GM21447 (cell line): ENCODE measurements around the gene ARHGEF9.

Source experiments
- ATAC-seq: cut with Tn5 transposase; IDR thresholded peaks from one replicate; pipeline ENCODE4 v1.9.1; 2021; ENCODE audit not compliant: unreplicated experiment

Gene ARHGEF9

DNA sequence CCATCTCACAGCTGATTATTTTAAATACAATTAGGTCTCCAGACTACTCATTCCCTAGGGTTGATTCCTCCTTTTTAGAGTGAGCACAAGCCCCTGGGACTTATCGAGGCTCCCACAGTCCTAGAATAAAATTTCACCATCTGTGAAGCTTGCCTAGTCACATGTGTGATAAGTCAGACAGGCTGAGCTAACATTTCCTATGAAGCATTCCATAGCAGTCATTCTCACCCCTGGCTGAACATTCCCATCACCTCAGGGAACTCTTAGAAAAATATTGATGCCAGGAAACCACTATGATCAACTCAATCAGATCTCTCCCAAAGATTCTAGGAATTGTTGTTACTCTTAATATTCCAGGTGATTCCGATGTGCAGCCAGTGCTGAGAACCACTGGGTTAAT lies 37.7 kb downstream of the ARHGEF9 start:
- no peak for ATAC-seq

DNA sequence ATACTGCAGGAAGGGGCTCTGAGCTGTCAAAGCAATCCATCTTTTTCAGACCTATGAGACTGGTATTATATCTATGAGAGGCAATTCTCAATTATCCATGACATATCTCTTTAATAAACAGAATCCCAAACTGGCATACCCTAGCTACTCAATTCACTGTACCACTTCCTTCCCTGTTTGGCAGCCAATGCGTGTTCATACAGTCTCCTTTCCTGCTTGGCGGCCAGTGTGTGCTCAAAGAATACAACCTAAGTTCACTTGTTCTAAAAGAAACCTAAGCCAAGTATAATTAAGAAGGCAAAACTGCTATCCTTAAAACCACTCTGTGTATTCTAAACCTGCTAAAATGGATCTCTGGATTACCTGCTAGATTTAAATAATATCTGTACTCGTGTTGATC lies 38.3 kb downstream of the ARHGEF9 start:
- ATAC-seq, result no peak

DNA sequence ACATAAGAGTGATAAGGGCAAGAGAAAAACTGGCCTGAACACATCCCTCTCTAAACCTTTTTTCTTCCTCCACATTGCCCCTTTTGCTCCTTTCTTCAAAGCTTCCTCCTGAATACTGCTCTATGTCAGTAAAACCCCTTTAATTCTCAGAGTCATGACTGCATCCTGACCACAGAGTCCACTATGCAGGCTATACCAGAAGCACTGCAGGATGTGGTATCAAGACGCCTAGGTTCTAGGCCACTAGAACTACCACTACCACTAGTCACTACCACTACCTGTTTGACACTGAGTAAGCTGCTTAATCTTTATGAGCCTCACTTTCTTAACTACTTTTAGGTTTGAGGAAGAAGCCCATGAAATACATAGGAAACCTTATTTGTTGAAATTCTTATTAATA lies 38.7 kb downstream of the ARHGEF9 start:
- peak; percentile 89 for ATAC-seq

DNA sequence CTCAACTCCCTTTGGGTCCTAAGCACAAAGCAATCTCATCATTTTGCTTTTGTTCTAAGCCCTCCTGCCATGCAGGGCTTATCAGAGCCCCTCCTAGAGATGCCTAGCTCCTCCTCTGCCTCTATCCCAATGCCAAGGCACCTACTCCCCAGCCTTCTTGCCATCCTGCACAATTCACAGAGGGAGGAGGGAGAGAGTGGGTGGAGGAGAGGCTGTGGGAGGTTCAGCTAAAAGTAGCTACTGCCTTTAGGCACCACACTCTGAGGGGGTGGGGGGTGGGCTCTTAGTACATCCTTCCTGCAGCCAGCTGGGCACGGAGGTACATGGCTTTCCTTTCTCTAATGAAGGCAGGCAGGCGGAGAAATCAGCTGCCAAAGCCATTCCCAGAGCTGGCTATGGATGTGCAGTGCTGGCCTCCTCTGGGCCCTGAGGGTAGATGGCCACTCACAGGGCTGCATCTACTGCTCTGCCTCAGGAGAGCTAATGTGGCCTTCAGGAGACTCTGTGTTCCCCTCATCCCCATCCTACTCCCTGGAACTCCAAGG lies 40.1 kb downstream of the ARHGEF9 start:
- ATAC-seq, result no peak

DNA sequence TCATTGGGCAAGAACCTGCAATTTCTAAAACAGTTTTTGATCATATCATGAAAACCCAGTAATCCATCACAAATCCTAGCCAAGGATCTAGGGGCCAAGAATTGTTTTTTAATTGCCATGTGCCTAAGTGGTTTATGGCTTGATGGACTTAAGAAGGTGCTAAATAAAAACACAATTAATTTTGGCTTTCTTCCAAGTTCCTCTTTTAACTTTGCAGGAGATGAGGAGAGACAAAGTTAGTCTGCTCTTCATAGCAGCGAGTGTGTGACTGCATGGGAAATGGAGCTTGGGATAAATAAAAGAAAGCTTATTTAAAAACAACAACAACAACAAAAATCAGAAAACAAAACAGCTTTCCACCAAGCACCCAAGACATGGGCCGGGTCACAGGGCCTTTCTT lies 41.4 kb downstream of the ARHGEF9 start:
- no peak for ATAC-seq

DNA sequence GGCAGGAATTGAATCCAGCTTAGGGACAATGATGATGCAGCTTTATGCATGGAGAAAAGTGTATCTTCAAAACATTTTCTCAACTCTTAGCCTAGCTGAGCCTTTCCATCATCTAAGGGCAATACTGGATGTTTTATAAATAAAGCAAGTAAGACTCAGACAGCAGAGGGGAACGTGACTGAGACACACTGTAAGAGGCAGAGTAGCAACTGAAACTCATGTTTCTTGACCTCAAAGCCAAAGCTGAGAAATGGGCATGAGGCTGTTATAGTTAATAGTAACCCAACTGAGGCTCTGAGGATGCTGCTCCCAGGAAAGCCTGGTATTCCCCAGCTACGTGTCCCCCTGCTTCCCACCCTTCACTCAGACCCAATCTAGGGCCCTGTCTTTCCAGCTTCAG lies 44.6 kb downstream of the ARHGEF9 start:
- ATAC-seq, result peak; percentile 80

DNA sequence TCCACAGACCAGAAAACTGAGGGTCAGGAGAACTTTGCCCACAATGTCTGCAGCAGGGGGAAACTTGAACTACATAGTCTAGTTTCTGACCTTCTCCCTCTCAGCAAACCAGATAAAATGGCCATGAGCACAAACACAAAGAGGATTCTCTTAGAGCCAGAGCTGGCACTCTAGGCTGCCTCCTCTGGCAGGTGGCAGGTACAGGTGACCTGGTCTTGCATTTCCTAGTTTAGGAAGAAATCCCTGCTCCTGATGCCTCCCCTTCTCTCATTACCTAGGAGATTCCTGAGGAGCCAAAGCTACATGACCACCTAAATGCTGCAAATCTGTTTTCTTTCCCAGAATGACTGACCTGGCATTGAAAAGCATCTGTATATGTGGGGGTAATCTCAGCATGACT lies 45.1 kb downstream of the ARHGEF9 start:
- ATAC-seq, result no peak

DNA sequence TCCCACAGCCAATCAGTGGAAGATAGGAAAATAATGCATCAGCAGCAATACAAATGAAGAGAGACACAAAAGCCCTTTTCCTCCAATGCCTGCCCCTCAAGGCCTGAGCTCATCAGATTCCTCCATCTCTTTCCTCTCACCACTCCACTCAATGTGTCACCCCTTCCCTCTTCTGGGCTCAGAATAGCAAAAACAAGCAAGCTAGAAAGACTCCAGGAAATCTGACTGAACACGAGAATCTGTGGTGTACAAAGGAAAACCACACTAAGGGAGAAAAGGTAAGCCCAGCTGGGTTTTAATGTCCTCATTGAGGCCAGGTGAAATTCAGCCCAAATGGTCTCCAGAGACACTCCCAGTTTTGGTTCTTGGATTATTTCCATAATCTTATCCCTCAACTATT lies 46.3 kb downstream of the ARHGEF9 start:
- peak; percentile 53 for ATAC-seq

DNA sequence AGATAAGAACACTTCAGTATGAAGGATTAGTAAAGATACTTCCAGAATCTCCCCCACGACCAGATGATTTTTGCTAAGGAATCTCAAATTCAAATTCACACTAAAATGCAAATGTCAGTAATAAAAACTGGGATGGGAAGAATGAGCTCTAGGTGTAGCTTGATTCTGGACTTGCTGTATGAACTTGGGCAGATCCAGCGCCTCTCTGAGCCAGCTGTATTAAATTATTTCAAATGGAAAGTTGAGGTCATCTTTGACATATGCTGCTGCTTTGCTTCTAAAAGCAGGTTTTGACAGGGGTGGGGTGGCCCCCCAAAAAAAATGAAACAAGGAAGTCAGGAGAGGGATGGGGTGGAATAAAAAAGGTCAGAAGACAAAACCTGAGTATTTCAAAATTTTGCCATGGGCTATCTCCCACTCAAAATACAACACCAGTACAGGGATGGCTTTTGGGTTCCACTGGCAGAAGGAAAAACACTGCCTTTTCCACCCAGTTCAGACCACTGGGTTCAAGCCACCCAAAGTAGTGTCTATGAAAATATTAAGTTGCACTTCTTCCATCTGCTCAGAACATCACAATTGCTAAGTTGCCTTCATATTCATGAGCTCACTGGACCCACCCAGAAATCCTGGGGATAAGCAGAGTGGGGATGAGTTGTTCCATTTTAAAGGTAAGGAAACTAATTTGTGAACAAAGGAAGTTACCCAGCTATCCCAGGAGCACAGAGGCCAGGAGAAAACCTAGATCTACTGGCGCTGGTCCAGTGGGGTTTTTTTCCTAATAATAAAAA lies 47.7 kb downstream of the ARHGEF9 start:
- ATAC-seq, result no peak

DNA sequence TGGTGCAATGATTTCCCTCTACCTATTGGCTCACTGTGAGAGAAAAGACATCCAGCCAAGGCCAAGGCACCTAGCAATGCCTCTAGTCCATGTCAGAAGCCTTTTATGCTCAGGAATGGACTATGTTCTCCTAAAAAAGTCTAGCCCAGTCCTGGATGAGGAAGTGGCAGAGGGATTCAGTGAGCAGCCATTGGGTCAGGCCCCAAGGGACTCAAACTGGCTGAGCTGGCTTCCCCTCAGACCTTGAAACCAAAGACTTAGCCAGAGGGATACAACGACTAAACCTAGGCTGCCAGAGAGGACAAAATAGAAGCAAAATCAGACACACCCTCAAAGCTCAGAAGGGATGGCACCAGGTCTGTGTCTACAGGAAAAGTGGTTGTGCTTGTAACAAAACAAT lies 49.1 kb downstream of the ARHGEF9 start:
- ATAC-seq, result no peak

DNA sequence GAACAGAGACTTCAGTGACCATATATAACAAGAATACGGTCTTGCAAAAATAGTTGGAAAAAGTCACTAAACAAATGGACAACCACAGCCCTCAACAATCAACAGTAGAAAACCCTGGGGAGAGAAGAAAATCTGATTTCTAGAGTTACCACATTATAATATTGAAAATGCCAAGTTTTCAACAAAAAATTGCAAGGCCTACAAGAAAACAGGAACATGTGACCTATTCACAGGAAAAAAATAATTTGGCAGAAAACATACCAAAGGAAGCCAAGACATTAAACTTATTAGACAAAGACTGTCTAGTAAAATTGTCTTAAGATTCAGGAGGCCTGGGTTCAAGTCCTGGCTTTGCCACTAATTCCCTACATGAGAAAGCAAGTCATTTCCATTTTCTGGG lies 64.7 kb downstream of the ARHGEF9 start:
- ATAC-seq, result no peak

DNA sequence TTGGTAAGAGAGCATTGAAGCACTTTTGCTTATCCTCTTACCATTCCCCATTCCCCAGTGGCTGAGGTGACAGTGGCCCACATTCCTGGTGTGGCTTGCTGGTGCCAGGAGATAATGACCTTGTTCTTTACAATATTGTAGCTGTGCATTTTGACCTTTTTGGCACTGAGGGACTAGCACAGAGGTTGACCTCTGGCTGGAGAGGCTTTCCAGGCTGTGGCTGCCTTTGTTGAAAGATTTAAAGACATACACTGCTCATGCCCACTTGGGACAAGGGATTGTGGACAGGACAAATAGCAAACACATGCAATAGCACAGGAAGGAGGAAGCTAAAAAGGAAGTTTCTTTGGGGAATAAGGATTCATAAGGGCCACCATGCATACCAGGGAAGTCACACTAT lies 65.4 kb downstream of the ARHGEF9 start:
- ATAC-seq, result no peak

DNA sequence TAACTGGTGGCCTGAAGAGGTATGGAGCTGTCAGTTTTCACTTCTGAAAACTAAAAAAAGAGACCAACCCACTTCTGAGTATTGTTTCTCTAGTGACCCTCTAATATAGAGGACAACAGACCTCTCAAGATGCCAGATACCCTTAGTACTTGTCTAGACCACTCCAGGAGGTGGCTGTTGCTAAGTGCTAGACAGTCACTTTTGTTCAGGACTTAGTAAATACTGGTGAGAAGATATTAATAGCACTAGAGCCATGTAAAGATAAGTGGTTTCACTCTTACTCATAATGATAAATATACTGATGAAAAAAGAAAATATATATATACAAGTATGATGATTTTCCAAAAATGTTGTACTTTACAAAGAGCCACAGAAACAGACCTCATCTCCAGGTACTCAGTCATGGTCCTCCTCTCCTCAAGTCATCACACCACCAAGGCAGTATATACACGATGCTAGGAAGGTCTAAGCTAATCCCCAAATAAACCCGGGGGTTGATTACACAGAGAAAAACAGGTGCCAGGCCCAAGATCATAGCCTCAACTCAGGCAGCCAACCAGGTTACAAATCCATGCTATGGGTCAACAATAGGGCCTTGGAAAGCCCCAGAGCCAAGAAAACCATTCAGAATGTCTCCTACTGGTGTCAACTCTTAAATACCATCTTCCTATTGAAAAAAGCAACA lies 66.9 kb downstream of the ARHGEF9 start:
- peak; percentile 91 for ATAC-seq

DNA sequence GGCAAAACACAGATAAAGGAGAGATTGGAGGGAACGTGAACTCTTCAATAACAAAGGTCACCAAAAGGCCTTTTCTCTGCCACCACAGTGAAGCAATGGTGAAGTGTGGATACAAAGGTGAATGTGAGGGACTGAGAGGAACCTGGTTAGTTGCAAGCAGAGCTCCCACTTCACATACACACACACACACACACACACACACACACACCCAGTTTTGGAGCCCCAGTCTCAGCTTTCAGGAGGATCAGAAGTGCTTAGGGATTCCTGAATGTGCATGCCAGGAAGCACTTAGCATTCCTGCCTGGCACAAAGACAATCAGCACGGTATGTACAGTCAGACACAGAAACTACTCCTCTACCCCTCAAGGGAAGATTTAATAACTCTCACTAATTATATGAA lies 71.5 kb downstream of the ARHGEF9 start:
- no peak for ATAC-seq

DNA sequence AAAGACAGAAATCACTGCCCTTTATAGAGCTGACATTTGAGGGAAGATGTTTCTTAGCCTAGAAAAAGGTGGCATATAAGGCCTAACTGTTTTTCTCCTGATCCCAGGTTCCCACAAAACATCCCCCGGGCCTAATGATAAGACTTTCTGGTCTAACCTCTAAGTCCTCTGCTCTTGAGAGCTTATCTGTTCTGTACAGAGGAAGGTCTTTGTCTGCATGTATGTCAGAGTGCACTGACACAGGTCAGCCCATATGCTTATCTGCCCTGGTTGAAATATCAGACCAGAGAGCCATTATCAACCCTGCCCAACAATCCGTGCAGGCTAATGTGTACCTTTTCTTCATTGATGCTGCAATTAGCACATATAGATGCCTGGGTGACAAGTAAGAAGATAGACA lies 76.2 kb downstream of the ARHGEF9 start:
- ATAC-seq, result no peak

DNA sequence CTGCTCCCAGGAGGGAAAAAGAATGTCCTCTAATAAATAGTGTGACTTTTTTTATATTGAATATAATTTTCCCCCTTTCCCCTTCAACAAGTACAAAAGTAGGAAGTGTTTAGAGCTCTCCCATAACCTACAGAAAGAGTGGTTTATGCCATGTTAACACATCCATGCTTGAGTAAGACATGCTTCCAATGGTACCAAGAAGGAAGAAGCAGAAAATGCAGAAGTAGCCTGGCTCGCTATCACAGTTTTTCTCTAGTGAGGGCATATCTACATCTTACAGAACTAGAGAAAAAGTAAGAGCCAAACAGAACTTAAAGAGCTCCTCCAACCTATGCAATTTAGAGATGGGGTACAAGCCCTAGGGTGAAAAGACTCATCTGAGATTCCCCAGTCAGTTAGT lies 82.5 kb downstream of the ARHGEF9 start:
- ATAC-seq, result no peak

DNA sequence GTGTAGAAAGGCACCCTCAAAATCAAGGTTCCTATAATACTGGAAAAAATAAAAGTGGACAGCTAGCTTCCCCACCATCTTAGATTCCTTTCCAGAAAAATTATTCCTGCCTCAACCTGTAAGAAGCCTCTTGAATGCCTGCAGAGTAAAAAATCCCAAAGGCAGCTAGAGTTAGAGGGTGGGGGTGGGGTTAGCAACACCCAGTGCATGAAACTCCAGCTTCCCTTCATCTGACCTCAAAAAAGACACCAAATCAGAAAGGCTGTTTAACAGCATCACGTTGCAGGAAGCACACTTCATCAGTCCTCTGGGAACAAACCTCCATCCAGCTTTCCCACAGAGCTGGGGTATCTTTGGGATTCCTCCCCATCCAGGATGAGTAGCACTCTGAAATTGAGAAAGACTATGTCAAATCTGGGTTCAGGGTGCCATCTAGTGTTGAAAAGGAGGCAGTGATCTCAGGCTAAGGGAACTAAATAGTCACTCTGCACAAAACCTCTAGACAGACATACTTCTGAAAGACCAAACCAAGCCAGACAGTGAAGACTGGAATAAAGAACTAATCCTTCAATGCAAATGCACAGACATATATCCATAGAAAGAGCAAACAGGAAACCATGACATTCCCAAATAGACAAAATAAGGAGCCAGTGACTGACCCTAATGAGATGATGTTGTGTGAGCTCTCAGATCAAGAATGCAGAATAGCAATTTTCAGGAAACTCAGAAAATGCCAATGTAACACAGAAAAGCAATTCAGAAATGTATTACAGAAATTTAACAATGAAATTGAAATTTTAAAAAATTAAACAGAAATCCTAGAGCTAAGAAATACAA lies 97.9 kb downstream of the ARHGEF9 start:
- ATAC-seq, result no peak

DNA sequence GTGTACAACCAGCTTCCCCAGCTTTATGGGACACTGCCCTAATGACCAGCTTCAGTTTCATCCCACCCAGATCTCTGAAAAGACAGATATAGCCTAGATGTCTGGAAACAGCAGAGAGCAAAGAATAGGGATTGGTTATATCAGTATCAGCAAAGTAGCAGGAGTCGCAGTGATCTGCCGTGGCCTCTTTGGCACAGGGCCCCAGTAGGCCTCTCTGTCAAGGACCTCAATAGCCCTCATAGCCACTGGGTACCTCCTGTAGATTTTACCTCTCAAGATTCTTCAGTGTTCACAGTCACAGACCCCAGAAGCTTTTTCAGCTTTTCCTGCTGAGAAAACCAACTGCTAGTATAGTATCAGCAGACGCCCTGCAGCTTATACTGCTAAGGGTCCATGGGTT lies 104.6 kb downstream of the ARHGEF9 start:
- ATAC-seq, result no peak

DNA sequence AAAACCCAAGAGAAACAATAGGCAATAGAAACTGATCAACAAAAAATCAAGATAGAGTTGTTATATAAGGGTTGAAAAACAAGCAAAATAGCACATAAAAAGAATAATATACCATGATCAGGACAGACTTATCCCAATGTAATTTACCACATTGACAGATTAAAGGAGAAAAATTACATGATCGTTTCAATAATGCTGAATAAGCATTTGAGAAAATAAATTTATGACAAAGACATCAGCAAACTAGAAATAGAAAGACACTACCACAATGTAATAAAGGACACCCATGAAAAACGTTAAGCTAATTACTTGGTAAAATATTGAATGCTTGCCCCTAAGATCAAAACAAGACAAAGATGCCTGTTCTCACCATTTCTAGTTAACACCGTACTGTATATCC lies 105.6 kb downstream of the ARHGEF9 start:
- no peak for ATAC-seq

DNA sequence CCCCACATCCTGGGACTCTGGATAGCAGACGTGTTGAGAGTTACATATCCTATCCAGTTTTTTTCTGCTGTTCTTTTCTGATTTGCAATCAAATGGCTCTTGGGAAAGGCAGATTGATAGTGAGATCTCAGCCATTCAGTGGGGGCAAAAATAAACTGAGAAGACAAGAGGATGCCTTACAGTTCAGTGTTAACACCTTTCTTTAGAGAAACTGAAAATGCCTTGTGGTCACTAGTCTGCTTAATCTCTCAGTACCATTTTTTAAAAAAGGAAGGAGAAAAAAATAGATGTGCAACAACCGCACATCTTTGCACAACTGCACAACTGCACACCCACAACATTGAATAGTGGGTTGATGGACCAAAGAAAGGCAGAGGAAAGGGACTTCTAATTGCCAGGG lies 109.3 kb downstream of the ARHGEF9 start:
- no peak for ATAC-seq

DNA sequence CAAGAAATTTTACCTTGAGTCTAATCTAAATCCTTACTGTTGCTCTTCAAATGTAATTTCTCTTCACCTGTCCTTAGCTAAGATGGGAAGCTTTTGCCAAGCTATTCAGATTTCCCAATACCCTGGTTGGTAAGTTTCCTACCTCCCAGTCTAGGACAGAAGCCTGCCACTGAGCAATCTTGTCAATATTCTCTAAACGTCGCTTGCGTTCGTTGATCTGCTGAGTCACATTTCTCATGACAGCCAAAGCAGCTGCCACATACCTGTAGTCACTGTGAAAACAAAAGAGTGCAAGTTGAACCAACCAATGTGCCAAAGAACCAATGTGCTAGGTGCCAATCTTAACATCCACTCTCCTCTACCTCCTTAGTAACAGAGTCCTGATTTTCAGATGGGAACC lies 111.1 kb downstream of the ARHGEF9 start:
- ATAC-seq, result no peak

DNA sequence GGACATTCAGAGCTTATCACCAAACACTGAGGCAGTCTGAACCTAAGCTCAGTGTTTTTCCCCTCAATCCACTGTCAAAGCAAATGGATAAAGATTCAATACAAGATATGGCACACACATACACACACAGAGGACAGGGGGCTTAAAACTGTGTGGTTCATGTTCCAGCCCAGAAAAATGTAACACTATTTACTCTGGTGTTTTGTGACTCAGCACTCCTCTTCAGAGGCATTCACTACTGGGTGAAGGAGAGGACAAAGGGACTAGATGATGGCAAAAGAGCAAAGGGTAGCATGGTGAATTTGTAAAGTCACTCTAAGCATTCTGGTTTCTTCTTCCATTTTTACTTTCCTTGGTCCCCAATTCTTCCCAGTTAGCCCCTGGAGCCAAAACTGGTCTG lies 120.3 kb downstream of the ARHGEF9 start:
- ATAC-seq, result no peak
